Measurements from ENCODE around the gene CADPS.
"Not testable (repeated sequence)": the region's sequence is repeated elsewhere in the genome, so short reads cannot be mapped to it uniquely, and the experiment has no call there.

Gene CADPS

DNA sequence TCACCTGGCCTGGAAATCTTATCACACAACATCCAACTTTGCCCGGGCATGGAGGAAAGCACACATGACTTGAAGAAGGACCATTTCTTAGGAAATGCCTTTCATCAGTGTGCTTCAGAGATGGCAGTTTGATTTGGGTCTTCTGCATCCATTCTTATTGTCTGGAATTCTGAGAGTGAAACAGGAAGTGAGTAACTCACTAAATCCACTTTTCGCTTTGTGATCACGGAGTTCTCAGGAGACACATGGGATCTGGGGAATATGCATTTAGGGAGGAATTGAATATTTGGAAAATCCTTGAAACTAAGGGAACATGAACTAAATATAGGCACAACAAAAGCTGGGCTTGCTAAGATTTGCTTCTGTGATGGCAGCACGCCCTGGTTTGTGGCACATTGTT lies 289.4 kb downstream of the CADPS start:
- DNase-seq, result no peak

DNA sequence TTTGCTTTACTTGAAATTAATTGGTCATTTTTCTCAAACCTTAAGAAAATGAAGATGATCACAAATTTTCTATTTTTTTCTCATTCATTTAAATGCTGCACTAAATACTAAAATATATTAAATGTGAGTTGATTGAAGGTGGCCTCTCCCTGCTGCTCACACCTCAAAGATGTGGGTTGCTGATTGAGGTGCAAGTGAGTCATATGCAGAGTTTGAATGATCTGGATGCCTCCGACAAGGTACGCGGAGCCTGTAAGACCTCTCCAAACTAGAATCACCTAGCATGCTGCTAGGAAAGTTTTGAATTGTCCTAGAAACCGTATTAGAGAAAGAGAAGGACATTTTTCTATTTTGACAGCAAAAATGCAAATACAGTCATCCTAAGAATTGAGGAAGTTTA lies 290.6 kb downstream of the CADPS start:
- DNase-seq, result no peak

DNA sequence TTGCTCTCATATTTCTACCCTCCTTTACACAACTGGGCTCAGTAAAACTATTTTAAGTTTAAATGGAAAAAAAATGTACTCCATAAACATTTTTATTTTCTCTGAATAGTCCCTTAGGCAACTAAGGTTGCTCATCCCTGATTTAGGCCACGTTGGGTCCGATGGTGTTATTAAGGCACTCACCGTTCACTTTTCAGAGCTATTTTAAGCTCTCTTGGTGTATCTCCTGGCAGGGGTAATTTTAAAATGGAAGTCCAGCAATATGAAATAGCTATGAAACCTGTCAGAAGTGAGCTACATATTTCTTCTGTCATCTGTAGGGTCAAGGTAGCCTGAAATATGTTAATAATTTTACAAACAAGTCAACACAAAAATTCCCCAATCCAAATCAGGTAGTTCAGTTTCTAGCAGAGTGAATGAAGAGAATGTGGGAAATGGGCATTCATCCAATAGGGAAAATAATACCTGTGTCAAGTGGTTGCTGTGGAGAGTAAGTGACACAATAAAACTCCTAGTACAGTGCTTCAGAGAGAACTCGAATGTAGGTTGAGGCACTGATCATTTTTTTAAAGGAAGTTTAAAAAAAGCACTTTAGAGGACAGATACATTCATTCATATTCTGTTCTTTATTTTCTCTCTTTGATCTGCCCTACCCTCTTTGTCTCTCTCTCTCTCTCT lies 292.6 kb downstream of the CADPS start:
- DNase-seq, result peak; percentile 13

DNA sequence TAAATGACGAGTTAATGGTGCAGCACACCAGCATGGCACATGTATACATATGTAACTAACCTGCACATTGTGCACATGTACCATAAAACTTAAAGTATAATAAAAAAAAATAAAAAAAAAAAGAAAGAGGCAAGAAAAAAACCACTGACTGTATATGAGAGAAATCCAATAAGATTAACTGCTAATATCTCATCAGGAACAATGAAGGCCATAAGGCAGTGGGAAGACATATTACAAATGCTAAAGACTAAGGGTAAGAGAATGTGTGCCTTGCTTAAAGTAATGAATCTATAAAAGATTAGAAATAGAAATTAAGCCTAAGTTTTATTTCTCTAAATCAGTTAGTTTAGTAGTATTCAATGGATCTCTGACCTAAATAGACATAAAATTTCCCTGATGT lies 294.7 kb downstream of the CADPS start:
- not testable (repeated sequence) for DNase-seq

DNA sequence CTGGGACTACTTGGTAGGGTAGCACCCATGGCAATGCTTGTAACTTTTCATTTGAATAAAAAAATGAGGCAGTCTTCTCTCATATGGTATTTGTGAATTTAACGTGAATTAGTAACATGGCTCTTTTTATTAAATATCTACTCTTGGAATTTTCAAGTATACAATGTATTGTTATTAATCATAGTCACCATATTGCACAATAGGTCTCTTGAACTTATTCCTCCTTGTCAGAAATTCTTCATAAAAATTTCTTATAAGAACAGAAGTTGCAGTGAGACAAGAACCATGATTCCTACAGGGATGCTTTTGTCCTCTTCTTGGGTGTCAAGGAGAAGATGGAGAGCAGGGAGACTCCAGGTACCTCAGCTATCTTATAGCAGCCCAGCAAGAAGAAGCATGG lies 298.1 kb downstream of the CADPS start:
- no peak for DNase-seq

DNA sequence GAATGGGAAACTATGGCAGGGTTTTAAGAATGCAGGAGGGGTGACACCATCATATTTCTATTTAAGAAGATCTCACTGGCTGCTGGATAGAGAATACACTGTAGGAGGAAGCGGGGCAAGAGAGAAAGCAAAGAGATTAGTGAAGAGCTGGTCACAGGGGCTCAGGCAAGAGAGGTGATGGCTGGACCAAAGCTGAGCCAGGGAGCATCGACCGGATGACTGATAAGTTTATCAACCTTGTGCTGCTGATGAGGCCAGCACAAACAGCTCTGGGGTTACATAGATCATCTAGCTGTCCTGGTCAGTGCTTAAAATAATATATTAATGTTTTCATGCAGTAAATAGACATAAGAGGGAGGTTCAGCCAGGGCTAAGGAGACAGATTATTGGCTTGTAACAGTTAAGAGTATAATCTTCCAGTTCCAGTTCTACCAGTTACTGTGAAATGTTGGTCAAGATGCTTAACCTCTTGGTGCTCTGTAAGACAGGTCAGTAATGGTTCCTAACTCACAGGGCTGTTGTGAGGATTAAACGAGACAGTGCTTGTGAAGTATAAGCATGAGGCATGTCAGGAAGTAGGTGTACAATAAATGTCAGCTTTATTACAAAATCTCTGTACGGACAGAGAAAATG lies 300.8 kb downstream of the CADPS start:
- no peak for DNase-seq

DNA sequence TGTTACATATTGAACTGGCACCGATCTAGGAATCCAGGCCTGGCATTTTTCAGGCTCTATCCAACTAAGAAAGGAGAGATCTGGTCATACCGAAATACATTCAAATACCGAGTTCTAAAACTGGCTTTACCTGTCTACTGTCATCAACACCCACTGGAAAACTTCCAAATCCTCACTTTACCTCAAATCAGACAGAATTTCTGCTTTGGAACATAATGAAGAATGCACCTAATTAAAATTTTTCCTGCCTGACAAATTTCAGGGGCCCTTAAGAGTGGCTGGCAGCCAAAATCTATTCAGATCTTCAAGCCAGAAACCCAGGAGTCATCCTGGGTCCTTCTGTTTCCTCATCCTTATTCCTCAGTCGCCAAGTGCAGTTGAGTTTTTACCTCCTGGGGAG lies 303.3 kb downstream of the CADPS start:
- DNase-seq, result no peak

DNA sequence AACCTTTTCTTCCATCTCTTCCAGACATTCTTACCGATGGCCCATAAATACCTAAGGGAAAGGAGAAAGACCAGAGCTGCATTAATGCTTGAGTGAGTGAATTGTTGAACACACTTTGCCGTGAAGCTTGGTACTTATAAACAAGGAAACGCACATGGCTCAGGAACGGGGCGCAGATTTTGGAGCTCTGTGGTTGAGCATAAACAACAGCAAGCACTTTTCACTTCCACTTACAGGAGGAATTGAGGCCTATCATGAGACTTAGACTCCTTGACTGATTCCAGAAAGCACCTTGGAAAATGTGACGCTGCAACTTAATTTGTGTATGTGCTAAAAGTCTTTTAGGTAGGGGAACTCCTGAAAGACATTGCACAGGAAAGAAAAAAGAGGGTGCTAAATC lies 304.3 kb downstream of the CADPS start:
- DNase-seq, result no peak

DNA sequence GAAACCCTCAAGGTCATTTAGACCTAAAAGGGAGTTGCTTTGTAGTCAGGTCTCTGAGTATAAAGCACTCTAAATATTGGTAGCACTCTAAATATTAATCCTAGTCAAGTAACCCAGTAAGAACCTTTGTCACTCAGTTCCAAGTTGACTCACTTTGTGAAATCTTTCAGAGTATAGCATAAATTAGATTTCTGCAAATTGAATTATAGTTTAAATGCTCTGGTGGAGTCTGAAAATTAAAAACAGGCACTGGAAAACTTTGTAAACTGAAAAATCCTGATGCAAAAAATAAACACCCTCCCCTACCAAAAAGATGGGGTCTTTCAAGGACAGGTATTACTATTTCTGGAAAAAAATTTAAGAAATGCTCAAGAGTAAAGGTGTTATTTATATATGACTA lies 305.6 kb downstream of the CADPS start:
- DNase-seq, result no peak

DNA sequence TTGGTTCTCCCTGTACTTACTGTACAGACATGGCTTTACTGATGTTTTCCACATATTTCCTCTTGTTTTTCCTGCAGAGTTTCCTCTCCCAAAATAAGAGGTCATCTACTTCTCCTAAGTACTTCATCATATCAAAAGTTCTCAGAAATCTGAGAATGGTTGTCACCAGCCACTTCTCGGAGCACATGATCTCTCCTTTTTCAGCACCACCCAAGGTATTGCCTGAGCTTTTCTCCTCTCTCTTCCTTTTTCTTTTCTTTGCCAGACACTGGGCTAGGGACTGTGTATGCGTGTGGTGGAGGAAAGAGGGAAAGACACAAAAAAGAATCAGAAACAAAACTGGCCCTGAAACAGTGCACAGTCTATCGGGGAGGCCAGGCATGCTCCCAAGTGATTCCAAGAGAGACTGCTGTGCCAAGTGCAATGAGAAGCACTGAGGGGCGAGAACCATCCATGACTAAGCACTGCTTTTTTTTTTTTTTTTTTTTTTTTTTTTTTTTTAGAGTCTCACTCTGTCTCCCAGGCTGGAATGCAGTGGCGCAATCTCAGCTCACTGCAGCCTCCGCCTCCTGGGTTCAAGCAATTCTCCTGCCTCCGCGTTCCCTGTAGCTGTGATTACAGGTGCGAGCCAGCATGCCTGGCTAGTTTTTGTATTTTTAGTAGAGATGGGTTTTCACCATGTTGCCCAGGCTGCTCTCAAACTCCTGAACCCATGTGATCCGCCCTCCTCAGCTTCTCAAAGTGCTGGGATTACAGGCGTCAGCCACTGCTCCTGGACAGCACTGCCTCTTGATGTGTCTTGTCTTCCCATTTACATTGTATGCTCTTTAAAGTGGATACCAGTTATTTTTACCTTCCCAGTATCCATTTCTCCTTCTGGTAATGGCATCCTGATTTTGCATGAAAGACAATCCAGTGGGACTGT lies 307.9 kb downstream of the CADPS start:
- no peak for DNase-seq

DNA sequence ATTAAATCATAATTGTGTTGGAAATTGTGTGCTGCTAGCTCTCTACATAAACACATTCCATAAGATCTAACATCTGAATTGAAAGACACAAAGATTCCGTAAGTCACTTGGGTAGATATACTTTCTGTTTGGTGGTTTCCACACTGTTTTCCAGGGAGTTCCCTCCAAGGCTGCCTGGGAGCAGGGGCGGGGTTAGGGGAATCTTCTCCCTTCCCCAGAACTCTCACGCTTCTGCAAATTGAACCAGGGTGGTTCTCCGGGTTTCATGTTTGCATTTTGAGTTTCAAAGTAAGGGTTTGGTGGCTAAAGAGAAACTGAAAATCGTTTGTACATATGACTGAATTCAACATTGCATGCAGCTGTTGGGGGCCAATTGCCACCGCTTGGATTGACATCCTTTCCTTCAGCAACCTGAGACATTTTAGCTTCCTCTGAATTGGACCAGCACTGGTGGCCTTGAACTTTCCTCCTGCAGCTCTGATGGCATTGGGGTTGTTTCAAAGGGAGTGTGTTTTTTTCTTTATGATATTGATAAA lies 309.1 kb downstream of the CADPS start:
- DNase-seq, result no peak

DNA sequence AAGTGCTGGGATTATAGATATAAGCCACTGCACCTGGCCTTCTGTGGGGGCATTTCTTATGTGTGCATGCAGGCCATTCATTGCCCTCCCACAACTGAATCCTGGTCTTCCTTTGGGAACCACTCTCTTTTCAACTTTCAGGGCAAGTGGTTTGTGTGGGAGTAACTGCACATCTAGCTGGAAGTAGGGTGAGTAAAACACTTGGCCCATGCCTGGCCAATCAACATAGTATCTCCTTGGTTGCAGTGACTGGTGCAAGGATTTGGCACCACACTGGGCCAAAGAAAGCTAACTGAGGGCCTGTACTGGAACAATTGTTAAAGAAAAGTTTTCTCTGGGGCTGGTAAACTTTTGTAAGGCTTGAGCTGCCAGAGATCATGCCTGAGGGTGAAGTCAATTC lies 312.6 kb downstream of the CADPS start:
- no peak for DNase-seq

DNA sequence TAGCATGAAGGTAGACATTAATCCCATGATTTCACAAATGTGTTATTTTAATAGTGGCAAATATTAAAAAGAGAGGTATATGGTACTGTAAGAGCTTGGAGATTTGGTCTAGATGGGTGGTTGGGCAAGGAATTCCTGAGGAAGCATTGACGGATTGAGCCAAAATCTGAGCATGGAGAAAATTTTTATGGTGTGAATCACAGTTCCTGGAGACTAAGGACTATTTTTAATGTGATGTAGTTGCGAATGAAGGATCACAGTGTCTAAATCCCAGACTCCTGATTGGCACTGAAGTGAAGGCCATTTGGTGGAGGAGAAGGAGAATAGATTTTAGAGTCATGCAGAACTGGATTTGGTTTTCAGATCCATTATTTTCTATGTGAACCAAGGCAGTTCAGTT lies 313.2 kb downstream of the CADPS start:
- no peak for DNase-seq

DNA sequence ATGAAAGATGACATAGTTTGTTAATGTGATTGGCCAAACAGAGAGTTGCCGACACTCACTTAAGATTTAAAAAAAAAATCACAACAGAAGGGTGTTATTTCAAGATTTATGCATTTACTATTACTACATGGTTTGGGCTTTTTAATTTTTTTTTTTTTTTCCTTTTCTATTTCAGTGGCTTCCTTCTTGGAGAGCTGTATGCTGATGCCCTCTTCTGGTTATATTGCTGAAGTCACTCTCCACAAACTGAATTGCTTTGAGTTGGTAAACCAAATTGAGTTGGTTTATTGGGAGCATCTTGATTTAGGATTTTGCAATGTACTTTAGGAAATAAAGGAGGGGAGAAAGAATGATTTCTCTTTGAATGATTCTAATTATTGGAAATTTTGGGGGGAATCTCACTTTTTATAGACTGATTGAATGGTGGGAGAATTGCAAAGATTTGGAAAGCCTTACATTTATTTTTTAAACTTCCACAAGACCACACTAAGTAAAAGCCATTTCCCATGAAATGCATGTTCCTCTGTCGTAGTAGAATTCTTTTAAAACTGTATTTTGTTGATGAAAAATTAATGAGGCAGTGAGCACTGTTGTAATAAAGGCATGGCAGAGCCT lies 315.3 kb downstream of the CADPS start:
- DNase-seq, result no peak

DNA sequence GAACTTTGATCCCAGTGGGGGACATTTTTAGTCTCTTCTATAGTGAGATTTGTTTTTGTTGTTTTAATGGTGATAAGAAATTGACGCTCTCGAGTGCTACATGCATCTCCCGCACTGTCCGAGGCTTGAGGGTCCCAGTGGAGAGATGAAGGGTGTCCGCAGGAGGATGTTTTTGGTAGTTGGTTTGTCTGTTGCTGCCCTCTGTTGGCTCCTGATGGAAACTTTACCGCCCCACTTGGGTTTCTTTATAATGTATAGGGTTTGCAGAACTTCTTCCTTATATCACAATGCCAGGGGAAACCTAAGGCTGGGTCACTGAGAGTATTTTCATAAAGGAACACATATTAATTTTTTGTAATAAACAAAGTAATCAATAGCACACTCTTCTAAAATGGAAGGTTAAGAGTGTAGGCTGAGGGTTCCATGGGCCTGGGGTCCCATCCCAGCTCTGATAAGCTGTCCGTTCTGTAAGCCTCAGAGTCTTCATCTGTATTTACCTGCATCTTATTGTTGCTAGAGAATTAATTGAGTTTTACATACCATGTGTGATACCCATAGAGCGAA lies 316.6 kb downstream of the CADPS start:
- DNase-seq, result no peak

DNA sequence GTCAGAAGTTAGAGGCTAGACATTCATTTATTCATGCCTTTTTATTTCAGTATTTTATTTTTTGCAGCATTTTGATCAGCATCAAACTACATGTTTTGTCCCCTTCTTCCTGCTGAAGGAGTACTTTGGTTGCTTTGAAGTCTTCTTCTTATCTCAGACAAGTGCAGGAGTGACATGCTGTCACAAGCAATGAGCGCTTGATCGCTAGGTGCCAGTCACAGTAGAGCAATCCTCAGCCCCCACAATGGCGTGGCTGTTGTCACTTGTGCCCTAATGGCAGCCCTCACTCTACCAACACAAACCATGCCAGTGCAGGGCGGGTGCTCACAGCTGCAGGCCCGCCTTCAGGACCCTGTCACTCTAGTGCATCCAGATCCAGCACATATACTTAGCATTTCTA lies 317.2 kb downstream of the CADPS start:
- no peak for DNase-seq

DNA sequence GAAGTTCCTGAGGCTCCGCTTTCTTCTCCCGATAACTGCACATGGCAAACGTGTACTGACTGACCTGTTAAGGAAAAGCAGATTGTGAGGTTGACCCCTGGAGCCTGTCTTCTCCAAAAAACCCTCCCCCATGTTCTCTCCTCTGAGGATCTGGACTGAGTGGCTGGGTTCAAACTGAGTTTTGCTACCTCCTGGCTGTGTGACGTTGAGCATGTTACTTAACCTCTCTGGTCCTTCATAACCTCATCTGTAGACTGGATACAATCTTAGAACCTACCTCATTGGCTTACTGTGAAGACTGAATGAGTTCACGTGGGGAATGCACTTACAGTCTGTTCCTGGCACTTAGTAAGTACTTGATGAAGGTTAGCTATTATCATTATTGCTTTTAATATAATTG lies 317.8 kb downstream of the CADPS start:
- no peak for DNase-seq

DNA sequence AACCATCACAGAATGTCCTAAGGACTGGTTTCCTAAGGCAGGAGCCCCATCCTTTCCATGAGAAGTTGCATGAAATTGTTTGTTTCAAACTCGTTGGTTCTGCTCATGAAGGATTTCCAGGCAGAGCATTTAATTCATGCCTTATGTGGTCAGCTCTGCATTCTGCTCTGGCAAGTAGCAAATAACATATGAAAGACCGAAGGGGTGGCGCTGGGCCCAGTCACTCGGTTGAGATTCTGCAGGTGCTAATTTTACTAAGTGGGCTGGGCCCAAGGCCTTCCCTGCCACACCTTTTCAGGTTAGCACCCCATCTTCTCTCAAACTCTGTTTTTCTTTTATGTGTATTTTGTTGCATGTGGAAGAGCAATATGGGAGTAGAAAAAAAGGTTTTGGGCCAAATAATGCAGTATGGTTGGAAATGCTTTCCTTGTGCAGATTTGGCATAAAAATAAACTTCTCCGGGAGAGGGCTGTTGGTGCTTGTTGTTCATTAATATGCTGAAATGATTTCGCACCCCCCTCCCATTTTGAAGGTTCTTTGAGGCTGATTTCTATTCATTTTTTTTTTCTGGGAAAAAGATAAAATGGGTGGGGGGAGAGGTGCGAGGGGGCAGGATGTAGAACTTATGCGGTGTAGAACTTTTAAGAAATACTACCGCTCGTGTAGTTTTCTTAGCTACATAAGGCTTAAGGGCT lies 318.9 kb downstream of the CADPS start:
- no peak for DNase-seq

DNA sequence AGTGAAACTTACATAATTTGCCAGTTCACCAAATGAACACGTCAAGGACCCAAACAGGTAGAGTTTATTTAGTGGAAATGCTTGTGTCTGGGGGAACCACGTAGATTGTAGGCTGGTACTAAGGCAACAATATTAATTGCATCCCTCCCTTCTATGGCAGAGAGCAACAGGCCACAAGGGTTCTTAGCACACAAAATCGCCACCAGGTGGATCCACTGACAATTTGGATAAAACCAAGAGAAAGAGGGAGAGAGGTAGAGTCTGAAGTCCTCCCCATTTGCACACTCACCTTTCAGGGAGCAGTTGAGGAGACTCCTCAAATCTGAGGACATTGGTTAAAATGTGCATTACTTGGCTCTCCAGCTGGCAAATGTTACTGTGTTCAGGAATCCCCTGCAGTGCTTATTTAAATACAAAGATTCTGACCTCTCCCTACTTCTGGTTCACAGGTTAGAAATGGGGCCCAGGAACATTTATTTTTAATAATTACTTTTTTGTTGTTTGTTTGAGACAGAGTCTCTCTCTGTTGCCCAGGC lies 320.9 kb downstream of the CADPS start:
- DNase-seq, result no peak

DNA sequence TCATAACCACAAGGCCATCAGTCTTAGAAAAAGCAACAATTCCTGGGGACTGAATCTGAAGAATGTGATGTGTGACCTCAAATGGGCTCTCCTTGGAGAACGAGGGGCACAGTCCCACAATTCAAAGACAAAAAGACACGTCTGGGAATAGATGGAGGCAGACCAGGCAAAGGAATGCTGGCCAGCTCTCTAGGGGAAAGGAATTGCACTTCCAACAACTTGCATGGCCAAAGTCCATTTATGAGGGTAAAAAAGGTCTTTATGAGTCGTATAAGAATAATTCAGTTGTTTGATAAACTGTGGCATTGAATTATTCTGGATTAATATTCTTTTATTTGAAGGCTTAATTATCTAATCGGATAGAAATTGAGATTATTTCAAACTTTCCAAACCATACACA lies 321.4 kb downstream of the CADPS start:
- DNase-seq, result no peak

DNA sequence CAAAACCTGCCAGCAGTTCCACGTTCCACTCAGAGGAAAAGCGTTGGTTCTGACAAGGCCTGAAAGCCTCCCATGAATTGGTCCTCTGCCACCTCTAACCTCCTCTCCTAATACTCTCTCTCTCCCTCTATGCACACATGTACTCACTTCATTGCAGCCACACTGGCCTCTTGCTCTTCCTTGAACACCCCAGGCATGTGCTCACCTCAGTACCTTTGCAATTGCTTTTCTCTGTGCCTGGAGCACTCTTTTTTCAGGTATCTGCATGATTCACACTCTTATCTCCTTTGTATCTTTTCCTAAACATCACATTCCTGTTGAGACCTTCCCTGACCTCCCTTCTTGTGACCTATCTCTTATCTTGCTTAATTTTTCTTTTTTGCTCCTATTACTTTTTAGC lies 323.7 kb downstream of the CADPS start:
- no peak for DNase-seq

DNA sequence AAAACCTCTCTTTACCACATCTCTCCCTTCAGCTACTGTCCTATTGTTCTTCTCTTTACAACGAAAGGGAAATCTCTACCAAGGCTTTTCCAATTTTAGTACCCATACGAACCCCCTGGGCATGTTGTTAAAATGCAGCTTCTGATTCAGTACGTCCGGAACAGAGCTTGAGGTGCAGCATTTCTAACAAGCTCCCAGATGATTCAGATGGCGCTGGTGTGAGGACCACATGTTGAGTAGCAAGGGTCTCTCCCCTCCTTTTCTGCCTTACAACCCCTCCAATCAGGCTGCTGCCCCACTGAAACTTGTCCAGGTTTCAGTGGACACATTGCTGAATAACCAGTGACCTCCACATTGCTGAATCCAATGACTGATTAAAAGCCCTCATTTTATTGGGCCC lies 324.8 kb downstream of the CADPS start:
- no peak for DNase-seq

Measured in NCI-H1092 (cell line).